ENCODE results near the gene TPSD1. TPM values are rescaled to one million over a fixed set of nuclear protein-coding genes. Genes with fewer than 3 reads are reported as not detected.
"Not testable (repeated sequence)": the region's sequence is repeated elsewhere in the genome, so short reads cannot be mapped to it uniquely, and the experiment has no call there.

The TPSD1 gene
- total RNA-seq, 1 experiment from 2014 or later, result not detected

DNA sequence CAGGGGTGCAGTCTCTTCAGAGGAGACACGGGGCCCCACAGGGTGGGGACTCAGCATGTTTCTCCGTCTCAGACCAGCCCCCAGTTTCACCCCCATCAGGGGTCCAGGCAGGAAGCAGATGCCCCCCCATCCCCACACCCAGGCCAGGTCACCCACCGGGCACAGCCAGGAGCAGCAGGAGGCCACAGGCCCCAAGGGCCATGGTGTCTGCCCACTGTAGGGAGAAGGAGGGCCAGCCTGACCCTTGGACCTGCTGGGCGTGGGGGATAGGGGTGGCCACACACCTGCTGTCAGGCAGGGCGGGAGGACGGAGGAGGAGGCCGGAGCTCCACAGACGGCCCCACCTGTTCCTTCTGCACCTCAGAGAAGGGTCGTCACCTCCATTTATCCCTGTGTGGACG is 30.8 kb upstream of the TPSD1 start, which contains the start of gene TPSG1:
Gene TPSG1, minus strand, starts transcription at position 218 of the 401 bp plus-strand sequence. Its CDS starts 16 bp downstream, at position 202.
- H3K4me2 ChIP-seq, result no peak within 1 kb of the TSS
- POLR2A ChIA-PET (ENCODE audit: unreplicated experiment), result no interaction called here
- no TSS peak for BruUV-seq (replicated peaks)
- no peak within 1 kb of the TSS for H3K4me3 ChIP-seq
- no peaks in the 10 kb centered on the region for H3K4me1 ChIP-seq (replicated peaks; ENCODE audit: insufficient read depth)
- no peaks in the 10 kb centered on the region for H3F3A ChIP-seq (ENCODE audit: insufficient read depth, low read depth)
- CTCF ChIA-PET, result interaction anchor here (0.6 to 0.7 kb wide), 2 partner anchors 101 to 865 kb away, joined by 3 to 5 read pairs; no protein-coding TSS in a partner anchor
- H4K20me1 ChIP-seq (ENCODE audit: insufficient read depth), result no peaks in the 10 kb centered on the region
- H3K27ac ChIP-seq, result no peak within 1 kb of the TSS
- no peak for DNase-seq
- H3K27me3 ChIP-seq (ENCODE audit: insufficient read depth, low read depth), result peaks cover 44% of the 10 kb centered on the region
- TF ChIP-seq, protein P1, sequence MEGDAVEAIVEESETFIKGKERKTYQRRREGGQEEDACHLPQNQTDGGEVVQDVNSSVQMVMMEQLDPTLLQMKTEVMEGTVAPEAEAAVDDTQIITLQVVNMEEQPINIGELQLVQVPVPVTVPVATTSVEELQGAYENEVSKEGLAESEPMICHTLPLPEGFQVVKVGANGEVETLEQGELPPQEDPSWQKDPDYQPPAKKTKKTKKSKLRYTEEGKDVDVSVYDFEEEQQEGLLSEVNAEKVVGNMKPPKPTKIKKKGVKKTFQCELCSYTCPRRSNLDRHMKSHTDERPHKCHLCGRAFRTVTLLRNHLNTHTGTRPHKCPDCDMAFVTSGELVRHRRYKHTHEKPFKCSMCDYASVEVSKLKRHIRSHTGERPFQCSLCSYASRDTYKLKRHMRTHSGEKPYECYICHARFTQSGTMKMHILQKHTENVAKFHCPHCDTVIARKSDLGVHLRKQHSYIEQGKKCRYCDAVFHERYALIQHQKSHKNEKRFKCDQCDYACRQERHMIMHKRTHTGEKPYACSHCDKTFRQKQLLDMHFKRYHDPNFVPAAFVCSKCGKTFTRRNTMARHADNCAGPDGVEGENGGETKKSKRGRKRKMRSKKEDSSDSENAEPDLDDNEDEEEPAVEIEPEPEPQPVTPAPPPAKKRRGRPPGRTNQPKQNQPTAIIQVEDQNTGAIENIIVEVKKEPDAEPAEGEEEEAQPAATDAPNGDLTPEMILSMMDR (conservative IDR thresholded peaks at IDR 0.05), result no peak
- no peak for TF ChIP-seq EZH2 (IDR thresholded peaks at IDR 0.05; ENCODE audit: low read depth)
- intact Hi-C loops (cut with micrococcal nuclease; ENCODE audit: unreplicated experiment), result no loop called here
- H3K9me2 ChIP-seq (ENCODE audit: insufficient read depth), result no peaks in the 10 kb centered on the region
- H3K9me3 ChIP-seq (ENCODE audit: insufficient read depth, low read depth), result no peaks in the 10 kb centered on the region
- H2AFZ ChIP-seq, result no peak within 1 kb of the TSS
- no peaks in the 10 kb centered on the region for H3K79me2 ChIP-seq (ENCODE audit: low read depth)
- no peaks in the 10 kb centered on the region for H3K36me3 ChIP-seq (ENCODE audit: low read depth)

DNA sequence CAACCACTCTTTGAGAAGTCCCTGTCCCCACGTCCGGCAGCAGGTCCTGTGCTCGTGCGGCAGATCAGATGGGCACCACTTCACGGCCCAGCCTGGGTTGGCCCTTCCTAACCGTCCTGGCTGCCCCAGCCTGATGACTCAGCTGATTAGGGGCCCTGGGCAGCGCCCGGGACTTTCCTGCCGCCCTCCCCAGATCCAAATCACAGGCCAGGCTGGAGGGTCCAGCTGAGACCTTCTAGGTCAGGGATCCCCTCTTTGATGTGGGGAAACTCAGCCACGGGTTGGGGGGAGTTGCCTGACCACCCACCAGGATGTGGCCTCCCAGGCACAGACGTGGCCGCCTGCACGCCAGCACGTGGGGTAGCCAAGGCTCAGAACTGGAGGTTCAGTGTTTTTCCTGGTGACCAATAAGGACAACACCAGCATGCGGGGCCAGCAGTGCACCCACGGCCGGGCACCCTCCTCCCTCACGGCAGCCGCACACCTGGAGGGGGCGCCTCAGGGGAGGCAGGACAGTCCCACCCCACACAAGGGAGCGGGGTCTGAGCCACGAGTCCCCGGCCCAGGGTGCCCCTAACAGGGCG is 30.0 kb upstream of the TPSD1 start:
- BruUV-seq (replicated peaks); H3K4me3 ChIP-seq; H3K9me2 ChIP-seq (ENCODE audit: insufficient read depth); H3F3A ChIP-seq (ENCODE audit: insufficient read depth, low read depth); POLR2A ChIA-PET (ENCODE audit: unreplicated experiment); H4K20me1 ChIP-seq (ENCODE audit: insufficient read depth); CTCF ChIA-PET; H3K4me1 ChIP-seq (replicated peaks; ENCODE audit: insufficient read depth); H3K4me2 ChIP-seq; H3K27ac ChIP-seq; H3K36me3 ChIP-seq (ENCODE audit: low read depth); H3K9me3 ChIP-seq (ENCODE audit: insufficient read depth, low read depth); DNase-seq; intact Hi-C loops (cut with micrococcal nuclease; ENCODE audit: unreplicated experiment); H3K79me2 ChIP-seq (ENCODE audit: low read depth); H2AFZ ChIP-seq: not testable (repeated sequence)
- peaks cover 36% of the 10 kb centered on the region for H3K27me3 ChIP-seq (ENCODE audit: insufficient read depth, low read depth)

- intact Hi-C loops (cut with micrococcal nuclease; ENCODE audit: unreplicated experiment); H3K4me1 ChIP-seq (replicated peaks; ENCODE audit: insufficient read depth); H3F3A ChIP-seq (ENCODE audit: insufficient read depth, low read depth); H3K4me3 ChIP-seq; H2AFZ ChIP-seq; DNase-seq; H3K9me2 ChIP-seq (ENCODE audit: insufficient read depth); H3K36me3 ChIP-seq (ENCODE audit: low read depth); POLR2A ChIA-PET (ENCODE audit: unreplicated experiment); H3K27ac ChIP-seq; BruUV-seq (replicated peaks); H4K20me1 ChIP-seq (ENCODE audit: insufficient read depth); H3K4me2 ChIP-seq; CTCF ChIA-PET; H3K79me2 ChIP-seq (ENCODE audit: low read depth); H3K9me3 ChIP-seq (ENCODE audit: insufficient read depth, low read depth): not testable (repeated sequence)
- H3K27me3 ChIP-seq (ENCODE audit: insufficient read depth, low read depth), result peaks cover 27% of the 10 kb centered on the region
Measured at GRCh38 chr16:1226692-1227091, 29.2 kb upstream of the TPSD1 start.

DNA sequence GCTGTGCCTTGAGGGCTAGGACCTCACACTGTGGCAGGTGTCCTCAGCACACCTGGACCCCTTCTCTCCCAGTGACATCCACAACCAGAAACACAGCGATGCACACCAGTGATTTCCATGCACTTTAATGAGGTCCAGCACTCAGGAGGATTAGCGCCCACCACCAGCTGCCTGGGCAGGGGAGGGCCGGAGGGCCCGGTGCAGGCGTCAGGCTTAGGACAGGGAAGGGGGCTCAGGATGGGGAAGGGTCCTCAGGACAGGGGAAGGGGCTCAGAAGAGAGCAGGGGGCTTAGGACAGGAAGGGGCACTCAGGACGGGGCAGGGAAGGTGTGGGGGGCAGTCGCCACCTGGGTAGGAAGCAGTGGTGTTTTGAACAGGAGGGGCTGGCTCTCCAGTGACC is 27.6 kb upstream of the TPSD1 start:
- H2AFZ ChIP-seq; H3K4me2 ChIP-seq; CTCF ChIA-PET; POLR2A ChIA-PET (ENCODE audit: unreplicated experiment); intact Hi-C loops (cut with micrococcal nuclease; ENCODE audit: unreplicated experiment); H3K9me3 ChIP-seq (ENCODE audit: insufficient read depth, low read depth); H3K36me3 ChIP-seq (ENCODE audit: low read depth); H3K4me3 ChIP-seq; H3K27ac ChIP-seq; DNase-seq; H4K20me1 ChIP-seq (ENCODE audit: insufficient read depth); H3F3A ChIP-seq (ENCODE audit: insufficient read depth, low read depth); H3K9me2 ChIP-seq (ENCODE audit: insufficient read depth); H3K79me2 ChIP-seq (ENCODE audit: low read depth); H3K4me1 ChIP-seq (replicated peaks; ENCODE audit: insufficient read depth); BruUV-seq (replicated peaks): not testable (repeated sequence)
- peaks cover 12% of the 10 kb centered on the region for H3K27me3 ChIP-seq (ENCODE audit: insufficient read depth, low read depth)

GRCh38 chr16:1229476-1229875 is 26.4 kb upstream of the TPSD1 start:
- H3K4me1 ChIP-seq (replicated peaks; ENCODE audit: insufficient read depth); H3K4me2 ChIP-seq; DNase-seq; H3K79me2 ChIP-seq (ENCODE audit: low read depth); BruUV-seq (replicated peaks); H3K4me3 ChIP-seq; CTCF ChIA-PET; POLR2A ChIA-PET (ENCODE audit: unreplicated experiment); H3K9me3 ChIP-seq (ENCODE audit: insufficient read depth, low read depth); H3K27me3 ChIP-seq (ENCODE audit: insufficient read depth, low read depth); H3K9me2 ChIP-seq (ENCODE audit: insufficient read depth); intact Hi-C loops (cut with micrococcal nuclease; ENCODE audit: unreplicated experiment); H2AFZ ChIP-seq; H3F3A ChIP-seq (ENCODE audit: insufficient read depth, low read depth); H3K36me3 ChIP-seq (ENCODE audit: low read depth); H4K20me1 ChIP-seq (ENCODE audit: insufficient read depth); H3K27ac ChIP-seq: not testable (repeated sequence)

GRCh38 chr16:1230084-1230470 is 25.8 kb upstream of the TPSD1 start, which contains the start of gene TPSB2:
TSS of gene TPSB2 (minus strand) at chr16:1230184. CDS start at chr16:1229951, 233 bp downstream.
- BruUV-seq (replicated peaks); H3F3A ChIP-seq (ENCODE audit: insufficient read depth, low read depth); DNase-seq; H3K27me3 ChIP-seq (ENCODE audit: insufficient read depth, low read depth); H3K9me3 ChIP-seq (ENCODE audit: insufficient read depth, low read depth); CTCF ChIA-PET; H3K9me2 ChIP-seq (ENCODE audit: insufficient read depth); H3K79me2 ChIP-seq (ENCODE audit: low read depth); intact Hi-C loops (cut with micrococcal nuclease; ENCODE audit: unreplicated experiment); POLR2A ChIA-PET (ENCODE audit: unreplicated experiment); H4K20me1 ChIP-seq (ENCODE audit: insufficient read depth); H2AFZ ChIP-seq; H3K4me2 ChIP-seq; H3K27ac ChIP-seq; H3K4me3 ChIP-seq; H3K36me3 ChIP-seq (ENCODE audit: low read depth); H3K4me1 ChIP-seq (replicated peaks; ENCODE audit: insufficient read depth): not testable (repeated sequence)
